ENCODE data around the gene TENM4. TPM values are rescaled to one million over a fixed set of nuclear protein-coding genes. Genes with fewer than 3 reads are reported as not detected.

The TENM4 gene
- polyA plus RNA-seq, 3 donors = 0.31 to 1.7 TPM; not detected in 1

DNA sequence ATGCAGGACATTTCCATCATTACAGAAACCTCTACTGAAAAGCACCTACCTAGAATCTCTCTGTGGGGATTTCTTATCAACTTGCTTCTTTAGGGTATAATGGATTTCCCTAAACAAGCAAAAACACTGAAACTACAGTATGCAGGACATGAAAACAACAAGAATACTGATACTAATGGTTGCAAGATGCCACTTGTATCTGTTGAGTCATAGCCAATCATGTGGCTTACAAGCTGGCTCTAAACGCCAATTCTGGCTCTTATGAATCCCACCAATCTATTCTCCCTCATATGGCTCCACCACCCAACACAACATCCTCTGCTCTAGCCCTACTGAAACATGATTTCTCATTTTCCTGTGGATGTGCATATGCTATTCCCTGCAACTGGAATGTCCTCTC, 22.6 kb downstream of the TENM4 start:
- Histone ChIP-seq H3K79me2 (ENCODE audit: insufficient read depth, low read length) (no peaks in the 10 kb centered on the region), H3K9ac (ENCODE audit: insufficient read depth, low read length, poor library complexity, severe bottlenecking) (no peak overlapping the region), H3K27me3 (ENCODE audit: control insufficient read depth in 2 of 2, insufficient read depth in 2 of 2, low read length in 2 of 2) (peaks cover 4 to 15% of the 10 kb centered on the region in 2 donors), H3K4me3 (replicated peaks in 1 of 3; ENCODE audit: low read depth in 2 of 3, low read length in 3 of 3) (no peak overlapping the region), H3K4me2 (replicated peaks; ENCODE audit: extremely low read depth, low read length, poor library complexity, severe bottlenecking) (no peak overlapping the region), H3K9me3 (replicated peaks in 1 of 2; ENCODE audit: control insufficient read depth in 1 of 2, insufficient read depth in 1 of 2, low read length in 2 of 2) (no peaks in the 10 kb centered on the region), H2AFZ (ENCODE audit: insufficient read depth, low read depth, low read length, poor library complexity, severe bottlenecking) (no peak overlapping the region), H3K4me1 (ENCODE audit: control insufficient read depth in 1 of 2, insufficient read depth in 2 of 2, low read length in 2 of 2) (no peaks in the 10 kb centered on the region), H4K20me1 (ENCODE audit: insufficient read depth, low read length) (peaks cover 3% of the 10 kb centered on the region), H3K36me3 (replicated peaks in 1 of 2; ENCODE audit: control insufficient read depth in 1 of 2, insufficient read depth in 2 of 2, low read length in 2 of 2) (no peaks in the 10 kb centered on the region), H3K27ac (ENCODE audit: low read depth in 1 of 2, low read length in 2 of 2) (no peak overlapping the region)
- H3K4me3 Mint-ChIP-seq = no peak overlapping the region
- no peak overlapping the region for H3K27ac Mint-ChIP-seq
- H3K9me3 Mint-ChIP-seq = peaks cover 0 to 12% (median 2%) of the 10 kb centered on the region in 7 donors
- peaks cover 3 to 27% (median 5%) of the 10 kb centered on the region in 3 donors for H3K27me3 Mint-ChIP-seq (ENCODE audit: low read depth in 3 of 3)
- TF ChIP-seq, protein P1, sequence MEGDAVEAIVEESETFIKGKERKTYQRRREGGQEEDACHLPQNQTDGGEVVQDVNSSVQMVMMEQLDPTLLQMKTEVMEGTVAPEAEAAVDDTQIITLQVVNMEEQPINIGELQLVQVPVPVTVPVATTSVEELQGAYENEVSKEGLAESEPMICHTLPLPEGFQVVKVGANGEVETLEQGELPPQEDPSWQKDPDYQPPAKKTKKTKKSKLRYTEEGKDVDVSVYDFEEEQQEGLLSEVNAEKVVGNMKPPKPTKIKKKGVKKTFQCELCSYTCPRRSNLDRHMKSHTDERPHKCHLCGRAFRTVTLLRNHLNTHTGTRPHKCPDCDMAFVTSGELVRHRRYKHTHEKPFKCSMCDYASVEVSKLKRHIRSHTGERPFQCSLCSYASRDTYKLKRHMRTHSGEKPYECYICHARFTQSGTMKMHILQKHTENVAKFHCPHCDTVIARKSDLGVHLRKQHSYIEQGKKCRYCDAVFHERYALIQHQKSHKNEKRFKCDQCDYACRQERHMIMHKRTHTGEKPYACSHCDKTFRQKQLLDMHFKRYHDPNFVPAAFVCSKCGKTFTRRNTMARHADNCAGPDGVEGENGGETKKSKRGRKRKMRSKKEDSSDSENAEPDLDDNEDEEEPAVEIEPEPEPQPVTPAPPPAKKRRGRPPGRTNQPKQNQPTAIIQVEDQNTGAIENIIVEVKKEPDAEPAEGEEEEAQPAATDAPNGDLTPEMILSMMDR (IDR thresholded peaks at IDR 0.05) = no peak
- H3K4me1 Mint-ChIP-seq = no peaks in the 10 kb centered on the region
- 80% methylated on average over 1 of the region's 1 CpG for WGBS (ENCODE audit: insufficient coverage)
- DNase-seq = no peak
- intact Hi-C loops (cut with micrococcal nuclease) = no loop called here
- H3K36me3 Mint-ChIP-seq = no peaks in the 10 kb centered on the region

DNA sequence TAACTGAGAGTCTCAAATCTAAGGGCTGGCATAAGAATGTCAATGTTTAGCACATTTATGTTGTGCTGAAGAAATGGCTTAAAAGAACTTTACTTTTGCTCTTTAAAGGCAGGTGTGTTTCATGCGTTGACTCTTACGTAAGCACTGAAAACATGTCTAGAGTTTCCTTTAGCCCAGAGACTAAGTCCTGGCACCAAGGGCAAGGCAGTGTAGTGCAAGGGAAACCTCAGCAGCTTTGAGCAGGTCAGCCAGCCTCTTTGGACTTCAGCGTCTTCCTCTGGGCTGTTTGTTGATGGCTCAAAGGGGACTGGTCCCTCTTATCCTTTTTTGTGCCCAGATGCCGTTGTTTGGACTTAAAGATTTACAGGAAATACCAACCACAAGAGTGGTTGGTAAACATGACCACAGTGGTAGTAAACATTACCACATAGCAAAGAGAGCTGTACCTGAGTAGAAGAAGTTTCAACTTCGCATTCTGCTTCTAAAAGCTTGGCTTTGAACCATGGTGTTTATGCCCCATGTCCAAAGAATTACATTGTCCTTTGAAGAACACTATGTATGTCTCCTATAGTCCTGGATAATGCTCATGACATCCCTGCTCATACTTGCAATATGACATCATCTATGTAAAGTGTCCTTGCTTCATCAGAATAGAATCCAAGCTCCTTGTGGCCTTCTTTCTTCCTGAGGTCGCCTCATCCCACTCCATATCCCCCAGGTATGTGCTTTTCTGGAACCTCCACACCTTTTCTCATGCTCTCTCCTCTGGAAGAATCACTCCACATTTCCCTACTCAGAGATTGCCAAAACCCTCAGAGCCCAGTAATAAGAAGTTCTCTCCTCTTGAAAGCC, 23.5 kb downstream of the TENM4 start:
- no peak overlapping the region for H3K4me3 Mint-ChIP-seq
- H3K4me2 ChIP-seq (replicated peaks; ENCODE audit: extremely low read depth, low read length, poor library complexity, severe bottlenecking) = no peak overlapping the region
- no peak overlapping the region for H3K9ac ChIP-seq (ENCODE audit: insufficient read depth, low read length, poor library complexity, severe bottlenecking)
- H4K20me1 ChIP-seq (ENCODE audit: insufficient read depth, low read length) = peaks cover 3% of the 10 kb centered on the region
- no peaks in the 10 kb centered on the region for H3K4me1 Mint-ChIP-seq
- H3K27me3 ChIP-seq (ENCODE audit: control insufficient read depth in 2 of 2, insufficient read depth in 2 of 2, low read length in 2 of 2) = peaks cover 4 to 22% of the 10 kb centered on the region in 2 donors
- H3K36me3 ChIP-seq (replicated peaks in 1 of 2; ENCODE audit: control insufficient read depth in 1 of 2, insufficient read depth in 2 of 2, low read length in 2 of 2) = no peaks in the 10 kb centered on the region
- no peak overlapping the region for H3K27ac ChIP-seq (ENCODE audit: low read depth in 1 of 2, low read length in 2 of 2)
- H3K9me3 ChIP-seq (replicated peaks in 1 of 2; ENCODE audit: control insufficient read depth in 1 of 2, insufficient read depth in 1 of 2, low read length in 2 of 2) = no peaks in the 10 kb centered on the region
- no peaks in the 10 kb centered on the region for H3K4me1 ChIP-seq (ENCODE audit: control insufficient read depth in 1 of 2, insufficient read depth in 2 of 2, low read length in 2 of 2)
- no peak overlapping the region for H2AFZ ChIP-seq (ENCODE audit: insufficient read depth, low read depth, low read length, poor library complexity, severe bottlenecking)
- H3K4me3 ChIP-seq (replicated peaks in 1 of 3; ENCODE audit: low read depth in 2 of 3, low read length in 3 of 3) = no peak overlapping the region
- no peaks in the 10 kb centered on the region for H3K36me3 Mint-ChIP-seq
- no peak for DNase-seq
- peaks cover 2 to 27% (median 3%) of the 10 kb centered on the region in 3 donors for H3K27me3 Mint-ChIP-seq (ENCODE audit: low read depth in 3 of 3)
- H3K79me2 ChIP-seq (ENCODE audit: insufficient read depth, low read length) = no peaks in the 10 kb centered on the region
- 100% methylated on average over 3 of the region's 6 CpGs for WGBS (ENCODE audit: insufficient coverage)
- intact Hi-C loops (cut with micrococcal nuclease) = no loop called here
- TF ChIP-seq, protein P1 (IDR thresholded peaks at IDR 0.05) = no peak
- peaks cover 0 to 11% (median 2%) of the 10 kb centered on the region in 7 donors for H3K9me3 Mint-ChIP-seq
- no peak overlapping the region for H3K27ac Mint-ChIP-seq

Measured in CD14-positive monocyte (primary cell).